Measurements from ENCODE around the gene ARHGAP18. TPM values are rescaled to one million over a fixed set of nuclear protein-coding genes. Genes with fewer than 3 reads are reported as not detected.

ARHGAP18 gene
- total and polyA plus RNA-seq, 10 of the 15 experiments (the other 5 are each of a cell fraction or from before 2014, with no cell fraction given), result 18.2 to 52.2 (median 31.7) TPM

- TF ChIP-seq CUX1 (IDR thresholded peaks at IDR 0.05; ENCODE audit: insufficient replicate concordance, low read depth, low read length) (peak; percentile 25), SUPT20H (IDR thresholded peaks at IDR 0.05; ENCODE audit: borderline replicate concordance, control insufficient read depth, low read depth, low read length) (no peak), KDM1A (IDR thresholded peaks at IDR 0.05; ENCODE audit: borderline replicate concordance) (no peak), MAX (IDR thresholded peaks at IDR 0.05; ENCODE audit: low read depth, low read length) (no peak), ZNF687 (IDR thresholded peaks at IDR 0.05) (peak; percentile 81), RAD51 (IDR thresholded peaks at IDR 0.05) (no peak), MTA2 (IDR thresholded peaks at IDR 0.05; ENCODE audit: low read depth) (peak; percentile 92), BRCA1 (IDR thresholded peaks at IDR 0.05; ENCODE audit: low read depth, low read length) (no peak), ZNF384 (IDR thresholded peaks at IDR 0.05; ENCODE audit: borderline replicate concordance, low read depth, low read length) (no peak), IKZF1 (conservative IDR thresholded peaks at IDR 0.05) (peak; percentile 58), RB1 (IDR thresholded peaks at IDR 0.05; ENCODE audit: borderline replicate concordance) (no peak), NR2C1 (IDR thresholded peaks at IDR 0.05) (peak; percentile 87)
Observed at GRCh38 chr6:129748901-129749748, 39.1 kb upstream of the ARHGAP18 start (continued).

Data from GM12878 (cell line).